Activated T-cell treated with anti-CD3 and anti-CD28 coated beads, Interleukin-2, amount 50 U/mL, for 72 hours (primary cell): ENCODE measurements around the gene BBS1. TPM values are rescaled to one million over a fixed set of nuclear protein-coding genes. Genes with fewer than 3 reads are reported as not detected.

Experiments used
- ATAC-seq, 2 donors: fragments of 150-1000 bp; cut with Tn5 transposase; replicated peaks in 1 of 2; 2 replicates each; pipeline ENCODE4 v1.10.0; 2021; ENCODE audit warnings: moderate library complexity in 2 of 2, mild to moderate bottlenecking in 1 of 2
- DNase-seq, 2 donors: peaks; one replicate each; pipeline ENCODE4 v3.0.0; 2021 to 2022; ENCODE audit warnings: mixed read lengths in 1 of 2
- H3K27ac Mint-ChIP-seq: one replicate; pipeline ENCODE4 v1.8.0; 2022; ENCODE audit warnings: mild to moderate bottlenecking, moderate library complexity, mixed read lengths
- H3K27me3 Mint-ChIP-seq: one replicate; pipeline ENCODE4 v1.8.0; 2022; ENCODE audit warnings: low read depth, mixed read lengths
- H3K36me3 Mint-ChIP-seq, 2 donors: one replicate each; pipeline ENCODE4 v1.8.0; 2022; ENCODE audit warnings: mixed read lengths in 2 of 2, mild to moderate bottlenecking in 1 of 2; ENCODE audit not compliant: insufficient read depth in 2 of 2
- H3K4me1 Mint-ChIP-seq: one replicate; pipeline ENCODE4 v1.8.0; 2022; ENCODE audit warnings: low read depth, mixed read lengths
- H3K4me3 Mint-ChIP-seq, 2 donors: one replicate each; pipeline ENCODE4 v1.8.0; 2022; ENCODE audit warnings: mild to moderate bottlenecking in 2 of 2, mixed read lengths in 2 of 2, moderate library complexity in 2 of 2
- H3K9me3 Mint-ChIP-seq, 2 donors: one replicate each; pipeline ENCODE4 v1.8.0; 2022; ENCODE audit warnings: mixed read lengths in 2 of 2
- total RNA-seq, 2 donors: library from RNA; stranded (reverse); gene quantifications; one replicate each; pipeline ENCODE4 v1.2.3, GENCODE V29; 2022

BBS1 gene
- total RNA-seq, 2 donors from 2014 or later: 18.1 to 18.8 TPM

DNA sequence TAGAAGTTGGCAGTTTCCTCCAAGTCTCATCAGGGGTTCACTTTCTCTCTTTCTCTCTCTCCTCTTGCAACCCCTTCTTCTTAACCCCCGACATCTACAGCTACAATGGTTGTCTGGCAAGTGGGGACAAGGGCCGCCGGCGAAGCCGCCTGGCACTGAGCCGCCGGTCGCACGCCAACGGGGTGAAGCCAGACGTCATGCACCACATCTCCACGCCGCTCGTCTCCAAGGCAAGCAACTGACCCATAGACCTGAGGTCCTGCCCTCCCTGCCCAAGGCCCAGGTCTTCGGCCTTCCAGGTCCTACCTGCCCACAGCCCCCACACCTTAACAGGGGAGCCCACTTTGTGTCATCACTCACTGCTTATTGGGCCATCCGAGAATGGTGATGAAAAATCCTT, 39.3 kb upstream of the BBS1 start:
- ATAC-seq (no peak), DNase-seq (no peak)
- peaks cover 19% of the 10 kb centered on the region for H3K4me1 Mint-ChIP-seq
- no peaks in the 10 kb centered on the region for H3K9me3 Mint-ChIP-seq
- H3K4me3 Mint-ChIP-seq: no peak overlapping the region
- H3K27ac Mint-ChIP-seq: no peak overlapping the region
- H3K36me3 Mint-ChIP-seq: no peaks in the 10 kb centered on the region
- no peaks in the 10 kb centered on the region for H3K27me3 Mint-ChIP-seq

DNA sequence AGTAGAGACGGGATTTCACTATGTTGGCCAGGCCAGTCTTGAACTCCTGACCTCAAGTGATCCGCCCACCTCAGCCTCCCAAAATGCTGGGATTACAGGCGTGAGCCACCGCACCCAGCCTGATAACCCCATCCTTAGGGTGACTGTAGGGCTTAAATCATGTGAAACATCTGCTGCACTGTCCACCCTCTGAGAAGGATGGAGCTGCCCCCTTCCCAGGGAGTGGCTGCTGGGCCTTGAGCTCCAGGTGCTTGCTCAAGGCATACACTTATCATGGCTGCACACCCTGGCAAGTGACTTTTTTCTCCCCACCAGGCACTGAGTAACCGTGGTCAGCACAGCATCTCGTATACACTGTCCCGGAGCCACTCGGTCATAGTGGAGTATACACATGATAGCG, 38.4 kb upstream of the BBS1 start:
- Mint-ChIP-seq H3K27me3 (no peaks in the 10 kb centered on the region), H3K27ac (no peak overlapping the region), H3K36me3 (no peaks in the 10 kb centered on the region), H3K4me3 (no peak overlapping the region), H3K4me1 (peaks cover 14% of the 10 kb centered on the region), H3K9me3 (no peaks in the 10 kb centered on the region)
- no peak for ATAC-seq
- no peak for DNase-seq

DNA sequence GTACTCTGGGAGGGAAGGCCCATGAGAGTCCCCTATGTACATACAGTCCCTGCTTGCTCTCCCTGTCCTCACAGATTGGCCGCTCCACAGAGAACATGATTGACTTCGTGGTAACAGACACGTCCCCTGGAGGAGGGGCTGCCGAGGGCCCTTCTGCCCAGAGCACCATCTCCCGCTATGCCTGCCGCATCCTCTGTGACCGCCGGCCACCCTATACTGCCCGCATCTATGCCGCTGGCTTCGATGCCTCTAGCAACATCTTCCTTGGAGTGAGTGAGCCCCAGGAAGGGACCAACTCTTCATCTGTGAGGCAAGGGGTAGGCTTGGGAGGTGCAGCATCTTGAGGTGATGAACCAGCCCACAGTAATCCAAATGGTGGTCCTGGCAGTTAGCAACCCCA, 37.3 kb upstream of the BBS1 start:
- DNase-seq (no peak), ATAC-seq (no peak)
- H3K4me3 Mint-ChIP-seq: no peak overlapping the region
- no peaks in the 10 kb centered on the region for H3K36me3 Mint-ChIP-seq
- H3K9me3 Mint-ChIP-seq: no peaks in the 10 kb centered on the region
- H3K4me1 Mint-ChIP-seq: peaks cover 8% of the 10 kb centered on the region
- no peak overlapping the region for H3K27ac Mint-ChIP-seq
- H3K27me3 Mint-ChIP-seq: no peaks in the 10 kb centered on the region

DNA sequence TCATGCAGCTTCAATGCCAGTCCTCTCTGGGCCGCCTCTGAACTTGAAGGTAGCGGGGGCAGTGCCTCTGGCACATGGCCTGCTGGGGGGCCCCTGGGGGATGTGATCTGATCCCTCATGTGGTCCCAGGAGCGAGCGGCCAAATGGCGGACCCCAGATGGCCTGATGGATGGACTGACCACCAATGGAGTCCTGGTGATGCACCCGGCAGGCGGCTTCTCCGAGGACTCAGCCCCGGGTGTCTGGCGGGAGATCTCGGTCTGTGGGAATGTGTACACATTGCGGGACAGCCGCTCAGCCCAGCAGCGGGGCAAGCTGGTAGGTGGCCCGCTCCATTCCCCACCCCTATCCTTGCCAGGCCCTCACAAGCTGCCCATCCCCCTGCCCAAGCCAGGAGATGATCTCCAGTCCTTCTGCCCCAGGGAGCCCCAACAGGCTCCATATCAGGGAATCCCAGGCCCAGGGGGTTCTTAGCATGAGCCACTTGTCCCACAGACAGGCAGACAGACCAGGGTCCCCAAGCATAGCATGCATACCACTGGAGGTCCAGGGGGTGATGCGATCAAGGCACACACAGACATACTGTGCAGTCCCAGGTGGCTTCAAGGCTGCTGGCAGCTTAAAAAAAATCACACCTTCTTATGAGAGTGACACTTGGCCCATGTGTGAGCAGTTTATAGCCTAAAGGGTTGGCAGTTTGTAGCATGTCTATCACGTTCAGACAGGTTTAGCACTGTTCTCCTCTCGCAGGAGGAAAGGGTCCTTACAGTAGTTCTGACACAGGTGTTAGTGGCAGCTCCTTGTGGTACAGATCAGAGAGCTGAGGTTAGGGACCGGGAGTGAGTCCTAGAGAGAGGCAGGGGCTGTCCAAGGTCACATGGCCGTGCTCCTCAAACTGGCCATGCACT, 36.6 kb upstream of the BBS1 start:
- no peaks in the 10 kb centered on the region for H3K9me3 Mint-ChIP-seq
- H3K4me1 Mint-ChIP-seq: peaks cover 10% of the 10 kb centered on the region
- no peak overlapping the region for H3K27ac Mint-ChIP-seq
- H3K27me3 Mint-ChIP-seq: no peaks in the 10 kb centered on the region
- ATAC-seq (no peak), DNase-seq (no peak)
- no peaks in the 10 kb centered on the region for H3K36me3 Mint-ChIP-seq
- no peak overlapping the region for H3K4me3 Mint-ChIP-seq

DNA sequence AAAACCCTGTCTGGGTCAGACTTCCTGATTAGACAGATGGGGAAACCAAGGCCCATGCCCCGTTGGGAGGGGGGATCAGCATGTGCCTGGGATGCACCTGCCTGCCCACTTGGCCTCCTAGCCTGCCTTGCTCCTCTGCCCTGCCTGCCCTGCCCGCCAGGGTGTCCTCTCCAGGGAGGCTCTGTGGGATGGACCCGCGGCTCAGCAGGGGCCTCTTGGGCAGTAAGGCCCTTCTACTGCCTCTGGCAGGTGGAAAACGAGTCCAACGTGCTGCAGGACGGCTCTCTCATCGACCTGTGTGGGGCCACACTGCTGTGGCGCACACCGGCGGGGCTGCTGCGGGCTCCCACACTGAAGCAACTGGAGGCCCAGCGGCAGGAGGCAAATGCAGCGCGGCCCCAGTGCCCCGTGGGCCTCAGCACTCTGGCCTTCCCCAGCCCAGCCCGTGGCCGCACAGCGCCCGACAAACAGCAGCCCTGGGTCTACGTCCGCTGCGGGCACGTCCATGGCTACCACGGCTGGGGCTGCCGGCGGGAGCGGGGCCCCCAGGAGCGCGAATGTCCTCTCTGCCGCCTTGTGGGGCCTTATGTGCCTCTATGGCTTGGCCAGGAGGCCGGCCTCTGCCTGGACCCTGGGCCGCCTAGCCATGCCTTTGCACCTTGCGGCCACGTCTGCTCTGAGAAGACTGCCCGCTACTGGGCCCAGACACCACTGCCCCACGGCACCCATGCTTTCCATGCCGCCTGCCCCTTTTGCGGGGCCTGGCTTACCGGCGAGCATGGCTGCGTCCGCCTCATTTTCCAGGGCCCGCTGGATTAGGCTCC, 34.9 kb upstream of the BBS1 start:
- Mint-ChIP-seq H3K27me3 (no peaks in the 10 kb centered on the region), H3K36me3 (no peaks in the 10 kb centered on the region), H3K4me1 (peaks cover 16% of the 10 kb centered on the region), H3K9me3 (no peaks in the 10 kb centered on the region), H3K4me3 (no peak overlapping the region), H3K27ac (no peak overlapping the region)
- no peak for ATAC-seq
- DNase-seq: no peak

DNA sequence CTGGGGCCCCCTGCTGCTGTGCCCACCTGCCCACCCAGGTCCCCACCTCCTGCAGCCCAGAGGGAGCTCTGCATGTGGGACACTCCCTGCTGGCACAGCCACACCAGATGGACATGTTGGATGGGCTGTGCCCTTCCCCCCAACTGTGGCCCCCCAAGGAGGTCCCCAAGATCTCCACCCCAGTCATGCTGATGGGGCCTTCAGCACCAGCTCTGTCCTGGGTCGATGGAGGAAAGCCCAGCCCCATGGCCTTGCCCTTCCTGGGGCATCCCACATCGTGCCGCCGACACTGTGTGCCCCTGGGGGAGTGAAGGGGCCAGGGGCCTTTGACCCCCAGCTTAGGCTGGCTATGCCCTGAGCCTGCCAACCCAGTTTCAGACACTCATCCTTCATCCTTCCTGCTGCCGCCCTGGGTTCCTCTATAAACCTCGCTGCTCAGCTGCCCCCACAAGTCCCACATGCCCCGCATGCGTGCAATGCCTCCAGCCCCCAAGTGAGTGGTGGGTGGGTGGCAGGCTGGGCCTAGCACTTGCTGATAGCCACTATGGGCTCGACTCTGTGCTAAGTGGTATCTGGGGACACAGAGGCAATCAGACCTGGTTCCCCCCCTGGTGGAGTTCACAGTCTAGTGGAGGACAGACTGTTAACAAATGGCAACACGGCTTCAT, 34.1 kb upstream of the BBS1 start:
- Mint-ChIP-seq H3K36me3 (no peaks in the 10 kb centered on the region), H3K4me1 (peaks cover 20% of the 10 kb centered on the region), H3K27ac (no peak overlapping the region), H3K4me3 (no peak overlapping the region), H3K9me3 (no peaks in the 10 kb centered on the region), H3K27me3 (no peaks in the 10 kb centered on the region)
- DNase-seq: no peak
- ATAC-seq: no peak

DNA sequence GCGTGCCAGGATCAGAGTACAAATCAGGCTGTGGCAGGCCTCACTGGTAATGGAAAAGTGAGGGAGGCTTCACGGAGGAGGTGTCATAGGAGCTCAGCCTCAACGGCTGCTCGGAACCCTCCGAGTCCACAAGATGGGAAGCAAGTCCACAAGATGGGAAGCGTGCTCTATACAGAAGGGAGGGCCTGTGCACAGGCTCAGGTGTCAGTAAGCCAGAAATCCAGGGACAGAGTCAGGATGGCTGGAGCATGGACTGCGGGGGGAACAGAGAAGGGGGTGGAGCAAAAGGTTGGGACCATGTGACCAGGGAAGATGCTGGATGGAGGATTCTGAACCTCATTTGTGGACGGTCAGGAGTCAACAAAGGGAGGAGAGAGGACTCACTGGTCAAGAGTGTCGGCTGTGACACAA, 33.6 kb upstream of the BBS1 start:
- Mint-ChIP-seq H3K27ac (no peak overlapping the region), H3K36me3 (no peaks in the 10 kb centered on the region), H3K4me3 (no peak overlapping the region), H3K9me3 (no peaks in the 10 kb centered on the region), H3K4me1 (peaks cover 20% of the 10 kb centered on the region), H3K27me3 (no peaks in the 10 kb centered on the region)
- DNase-seq (no peak), ATAC-seq (no peak)

DNA sequence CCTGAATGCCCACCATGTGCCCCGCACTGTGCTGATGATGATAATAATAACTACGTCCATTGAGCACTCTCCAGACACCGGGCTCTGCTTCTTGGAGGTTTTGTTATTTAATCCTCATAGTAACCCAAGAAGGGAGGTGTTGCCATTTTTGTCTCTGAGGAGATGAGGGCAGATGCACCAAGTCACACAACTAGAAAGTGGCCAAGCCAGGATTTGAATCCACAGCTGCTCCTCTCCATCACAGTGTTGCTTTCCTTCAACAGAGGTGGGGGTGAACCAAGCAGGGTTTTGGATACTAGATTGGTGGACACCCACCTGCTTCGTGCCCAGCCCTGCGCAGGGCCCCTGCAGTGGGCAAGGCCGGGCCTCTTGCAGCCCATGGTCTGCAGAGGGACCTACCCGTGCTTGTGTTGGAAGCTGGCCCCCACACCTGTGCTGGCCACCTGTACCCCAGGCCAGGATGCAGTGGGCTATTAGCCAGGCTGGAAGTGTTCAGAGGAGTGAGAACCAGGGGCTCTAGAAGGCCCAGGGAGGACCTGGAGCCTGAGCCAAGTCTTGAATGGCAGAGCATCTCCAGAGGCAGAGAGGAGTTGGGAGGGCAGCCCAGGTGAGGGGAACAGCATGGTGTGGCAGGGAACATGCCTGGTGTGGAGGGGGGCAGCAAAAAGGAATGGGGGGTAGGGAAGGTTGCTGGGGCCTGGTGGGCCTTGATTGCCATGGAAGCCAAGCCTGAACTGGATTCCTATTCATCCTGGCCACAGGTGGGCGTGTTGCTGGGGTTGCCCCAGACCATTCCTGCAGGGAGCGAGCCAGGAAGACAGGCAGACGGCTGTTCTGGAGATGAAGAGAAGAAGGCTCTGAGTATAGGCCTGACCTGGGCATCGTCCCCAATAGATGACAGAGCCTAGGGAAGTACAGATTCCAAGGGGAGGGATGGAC, 32.9 kb upstream of the BBS1 start:
- no peaks in the 10 kb centered on the region for H3K36me3 Mint-ChIP-seq
- H3K27ac Mint-ChIP-seq: no peak overlapping the region
- H3K4me3 Mint-ChIP-seq: no peak overlapping the region
- DNase-seq: no peak
- no peak for ATAC-seq
- H3K9me3 Mint-ChIP-seq: no peaks in the 10 kb centered on the region
- H3K4me1 Mint-ChIP-seq: peaks cover 20% of the 10 kb centered on the region
- H3K27me3 Mint-ChIP-seq: no peaks in the 10 kb centered on the region

DNA sequence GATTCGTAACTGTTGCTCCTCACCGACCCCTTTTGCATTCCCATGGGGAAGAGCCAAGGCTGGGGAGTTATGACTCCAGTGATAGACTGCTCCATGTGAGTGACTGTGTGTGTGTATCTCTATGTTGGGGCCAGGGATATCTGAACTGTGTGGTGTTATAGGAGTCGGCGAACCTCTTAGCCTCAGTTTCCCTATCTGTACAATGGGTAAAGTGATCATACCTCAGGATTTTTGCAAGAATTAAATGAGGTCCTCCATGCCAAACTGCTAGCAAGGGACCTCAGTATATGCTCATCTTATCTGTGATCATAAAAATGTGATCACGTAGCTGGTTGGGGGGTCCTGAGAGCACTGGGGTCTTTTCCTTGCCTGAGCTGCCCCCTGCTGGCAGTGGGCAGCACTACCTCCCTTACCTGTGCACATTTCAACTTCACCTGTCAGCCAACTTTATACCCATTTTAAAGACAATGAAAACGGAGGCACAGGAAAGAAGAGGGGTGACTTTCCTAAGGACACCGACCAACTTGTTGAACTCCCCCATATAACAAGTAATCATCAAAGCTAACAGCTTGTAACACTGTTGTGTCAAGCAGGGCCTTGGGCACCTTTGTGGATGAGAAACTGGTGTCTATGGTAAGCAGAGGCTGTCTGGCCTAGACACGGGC, 31.6 kb upstream of the BBS1 start:
- H3K27me3 Mint-ChIP-seq: no peaks in the 10 kb centered on the region
- DNase-seq: peak; percentile 34 to 49
- no peak for ATAC-seq
- H3K4me1 Mint-ChIP-seq: peaks cover 20% of the 10 kb centered on the region
- H3K9me3 Mint-ChIP-seq: no peaks in the 10 kb centered on the region
- no peaks in the 10 kb centered on the region for H3K36me3 Mint-ChIP-seq
- H3K4me3 Mint-ChIP-seq: peak overlapping the region; percentile 91 to 94
- peak overlapping the region; percentile 54 for H3K27ac Mint-ChIP-seq

DNA sequence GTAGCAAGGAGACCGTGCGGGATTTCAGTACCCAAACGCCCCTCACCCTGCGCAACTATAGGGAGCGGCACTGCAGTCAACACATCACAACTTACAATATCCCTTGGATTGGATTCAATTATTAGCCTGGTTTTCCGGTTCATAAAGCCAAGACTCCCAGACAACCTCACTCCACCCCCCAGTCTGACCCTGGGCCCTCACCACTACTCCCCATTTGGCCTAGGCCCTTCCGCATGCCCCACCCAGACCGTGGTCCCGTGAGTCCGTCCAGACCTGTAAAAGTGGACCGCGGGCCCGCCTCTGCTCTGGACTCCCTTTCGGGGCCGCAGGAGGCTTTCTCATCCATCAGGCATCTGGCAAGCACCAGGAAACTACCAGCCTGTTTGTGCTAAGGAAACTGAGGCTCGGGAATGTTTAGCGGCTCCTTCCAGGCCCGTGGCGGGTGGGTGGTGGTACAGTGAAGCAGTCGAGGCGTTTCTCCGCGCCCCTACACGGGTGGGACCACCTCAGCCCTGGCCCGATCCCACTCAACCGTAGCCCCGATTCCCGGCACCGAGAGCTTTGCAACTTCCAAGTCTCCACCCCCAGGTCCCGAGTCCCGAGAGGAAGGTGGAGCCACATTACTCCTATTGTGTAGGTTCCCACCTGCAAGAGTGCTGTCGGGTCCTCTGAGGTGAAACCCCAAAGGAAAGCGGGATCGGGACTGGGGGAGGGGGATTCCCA, 30.9 kb upstream of the BBS1 start:
- Mint-ChIP-seq H3K4me1 (peaks cover 20% of the 10 kb centered on the region), H3K27me3 (no peaks in the 10 kb centered on the region), H3K9me3 (no peaks in the 10 kb centered on the region), H3K36me3 (no peaks in the 10 kb centered on the region), H3K27ac (peak overlapping the region; percentile 68), H3K4me3 (peak overlapping the region; percentile 91 to 94)
- peak in 1 of 2 donors; percentile 1 for ATAC-seq
- DNase-seq: peak in 1 of 2 donors; percentile 16

DNA sequence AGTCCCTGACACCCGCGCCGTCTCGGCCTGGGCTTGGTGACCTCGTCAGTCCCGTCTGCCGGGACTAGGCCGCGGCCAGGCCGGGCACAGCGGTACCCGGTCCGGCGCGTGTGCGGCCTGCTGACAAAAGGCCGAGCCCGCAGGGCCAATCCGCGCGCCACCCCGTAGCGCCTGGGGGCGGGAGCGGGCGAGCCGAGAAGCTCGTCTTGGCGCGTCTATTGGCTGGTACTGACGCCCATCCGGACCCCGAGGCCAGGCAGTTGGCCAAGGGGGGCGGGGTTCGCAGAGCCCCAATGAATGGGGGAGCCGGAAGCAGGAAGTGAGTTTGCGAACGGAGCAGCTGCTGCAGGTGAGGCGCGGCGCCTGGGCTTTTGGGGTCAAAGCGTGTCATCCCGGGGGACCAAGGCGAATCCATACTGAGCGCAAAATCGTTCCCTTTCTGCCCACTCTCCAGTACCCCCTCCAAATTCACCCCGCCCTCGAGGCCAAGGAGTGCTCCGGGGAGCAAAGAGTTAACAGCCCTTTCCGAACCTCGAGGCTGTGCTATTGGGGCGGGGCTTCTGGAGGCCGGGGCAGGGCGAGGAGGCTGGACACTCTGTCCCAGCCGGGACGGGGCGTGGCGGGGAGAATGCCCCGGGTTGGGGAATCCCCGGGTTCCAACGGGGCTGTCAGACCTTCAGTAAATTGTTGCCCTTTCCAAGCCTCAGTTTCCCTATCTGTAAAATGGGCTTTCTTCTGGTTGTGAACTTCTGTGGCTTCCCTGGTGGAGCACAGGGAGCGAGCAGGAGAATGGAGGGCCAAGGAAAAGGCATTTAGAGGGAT, 30.1 kb upstream of the BBS1 start, which contains the start of gene DPP3:
DPP3 (plus strand) TSS at position 318 of the 822 bp plus-strand sequence. CDS start 1,767 bp downstream, outside the sequence.
- Mint-ChIP-seq H3K27me3 (no peaks in the 10 kb centered on the region), H3K4me1 (peaks cover 20% of the 10 kb centered on the region), H3K27ac (peak within 1 kb of the TSS; percentile 76), H3K9me3 (no peaks in the 10 kb centered on the region), H3K4me3 (peak within 1 kb of the TSS; percentile 91 to 94), H3K36me3 (no peaks in the 10 kb centered on the region)
- DNase-seq (peak; percentile 98 to 99), ATAC-seq (peak; percentile 98)
